Choroid plexus epithelial cell (primary cell): ENCODE measurements around the gene GMDS.

Experiments used
- DNase-seq: peaks from one replicate; pipeline ENCODE4 v3.0.0-alpha.2; 2010; ENCODE audit warnings: low read depth
- H3K4me3 ChIP-seq: 2 replicates; pipeline ENCODE4 v1.5.1; 2011; ENCODE audit warnings: low read depth, mild to moderate bottlenecking, control low read depth, low read length, moderate library complexity
- CTCF ChIP-seq: conservative IDR thresholded peaks from 2 replicates; pipeline ENCODE4 v1.5.1; 2011; ENCODE audit warnings: low read depth, mild to moderate bottlenecking, control low read depth, inconsistent platforms, low read length, moderate library complexity

GMDS gene

GRCh38 chr6:1703923-1704322 lies 541.5 kb downstream of the GMDS start:
- no peak overlapping the region for H3K4me3 ChIP-seq
- DNase-seq = no peak
- no peak for TF ChIP-seq CTCF

- no peak for TF ChIP-seq CTCF
- DNase-seq = no peak
- no peak overlapping the region for H3K4me3 ChIP-seq
Observed at GRCh38 chr6:1703091-1703855, 542.1 kb downstream of the GMDS start.

GRCh38 chr6:1702580-1703051 lies 542.8 kb downstream of the GMDS start:
- no peak overlapping the region for H3K4me3 ChIP-seq
- no peak for TF ChIP-seq CTCF
- no peak for DNase-seq

- DNase-seq = peak; percentile 66
- no peak for TF ChIP-seq CTCF
- H3K4me3 ChIP-seq = no peak overlapping the region
Observed at GRCh38 chr6:1701668-1702353, 543.6 kb downstream of the GMDS start.

GRCh38 chr6:1700278-1700967 lies 545.0 kb downstream of the GMDS start:
- H3K4me3 ChIP-seq = no peak overlapping the region
- no peak for TF ChIP-seq CTCF
- DNase-seq = no peak

GRCh38 chr6:1698527-1698926 lies 546.9 kb downstream of the GMDS start:
- TF ChIP-seq CTCF = no peak
- H3K4me3 ChIP-seq = no peak overlapping the region
- DNase-seq = no peak
